SJCRH30 (cell line): Measurements from ENCODE around the gene IRF3. TPM values are rescaled to one million over a fixed set of nuclear protein-coding genes. Genes with fewer than 3 reads are reported as not detected.

Experiments used
- DNase-seq, 2 experiments: peaks; one replicate each; pipeline ENCODE4 v3.0.0-alpha.2; 2015 to 2020
- H3K27ac ChIP-seq: fragments of 250-450 bp; sonication (Bioruptor Pico); 2 replicates; pipeline ENCODE4 v1.5.1; 2020; ENCODE audit warnings: mild to moderate bottlenecking, moderate library complexity
- H3K27me3 ChIP-seq: fragments of 250-450 bp; sonication (Bioruptor Pico); 2 replicates; pipeline ENCODE4 v1.5.1; 2020; ENCODE audit warnings: mild to moderate bottlenecking, moderate library complexity
- H3K36me3 ChIP-seq: fragments of 250-450 bp; sonication (Bioruptor Pico); 2 replicates; pipeline ENCODE4 v1.5.1; 2020; ENCODE audit warnings: mild to moderate bottlenecking, moderate library complexity
- H3K4me1 ChIP-seq: fragments of 250-450 bp; sonication (Bioruptor Pico); 2 replicates; pipeline ENCODE4 v1.5.1; 2020; ENCODE audit warnings: mild to moderate bottlenecking, moderate library complexity
- H3K4me3 ChIP-seq: fragments of 250-450 bp; sonication (Bioruptor Pico); 2 replicates; pipeline ENCODE4 v1.5.1; 2020; ENCODE audit warnings: mild to moderate bottlenecking, moderate library complexity
- H3K9me3 ChIP-seq: fragments of 250-450 bp; sonication (Bioruptor Pico); replicated peaks from 2 replicates; pipeline ENCODE4 v1.5.1; 2020; ENCODE audit warnings: mild to moderate bottlenecking, moderate library complexity
- total RNA-seq: library from RNA; depleted of rRNA; stranded (reverse); fragments of >200 nt; shearing (Covaris generic); gene quantifications from 2 replicates; pipeline ENCODE4 v1.2.3, GENCODE V29; 2014

The IRF3 gene
- total RNA-seq, 1 experiment from 2014 or later = 38.6 TPM

GRCh38 chr19:49651820-49652550 is 13.7 kb downstream of the IRF3 start:
- no peaks in the 10 kb centered on the region for H3K9me3 ChIP-seq
- H3K4me3 ChIP-seq = no peak overlapping the region
- no peak for DNase-seq
- peaks cover 52% of the 10 kb centered on the region for H3K36me3 ChIP-seq
- H3K4me1 ChIP-seq = no peaks in the 10 kb centered on the region
- H3K27ac ChIP-seq = no peak overlapping the region
- H3K27me3 ChIP-seq = no peaks in the 10 kb centered on the region

GRCh38 chr19:49651029-49651819 is 14.4 kb downstream of the IRF3 start:
- no peak for DNase-seq
- Histone ChIP-seq H3K4me1 (no peaks in the 10 kb centered on the region), H3K4me3 (no peak overlapping the region), H3K36me3 (peaks cover 54% of the 10 kb centered on the region), H3K9me3 (no peaks in the 10 kb centered on the region), H3K27me3 (no peaks in the 10 kb centered on the region), H3K27ac (no peak overlapping the region)

GRCh38 chr19:49646586-49646985 is 19.1 kb downstream of the IRF3 start:
- Histone ChIP-seq H3K9me3 (no peaks in the 10 kb centered on the region), H3K4me3 (no peak overlapping the region), H3K36me3 (peaks cover 25% of the 10 kb centered on the region), H3K27me3 (no peaks in the 10 kb centered on the region), H3K27ac (no peak overlapping the region), H3K4me1 (no peaks in the 10 kb centered on the region)
- no peak for DNase-seq

GRCh38 chr19:49645995-49646394 is 19.7 kb downstream of the IRF3 start:
- Histone ChIP-seq H3K36me3 (peaks cover 22% of the 10 kb centered on the region), H3K27me3 (no peaks in the 10 kb centered on the region), H3K27ac (no peak overlapping the region), H3K9me3 (no peaks in the 10 kb centered on the region), H3K4me1 (no peaks in the 10 kb centered on the region), H3K4me3 (no peak overlapping the region)
- no peak for DNase-seq

GRCh38 chr19:49645592-49645991 is 20.1 kb downstream of the IRF3 start:
- H3K27me3 ChIP-seq = no peaks in the 10 kb centered on the region
- no peaks in the 10 kb centered on the region for H3K4me1 ChIP-seq
- no peaks in the 10 kb centered on the region for H3K9me3 ChIP-seq
- H3K36me3 ChIP-seq = peaks cover 22% of the 10 kb centered on the region
- H3K4me3 ChIP-seq = no peak overlapping the region
- no peak overlapping the region for H3K27ac ChIP-seq
- no peak for DNase-seq

- no peak for DNase-seq
- H3K36me3 ChIP-seq = peaks cover 5% of the 10 kb centered on the region; the same call in 1 of the 2 replicates
- no peaks in the 10 kb centered on the region for H3K27me3 ChIP-seq
- no peaks in the 10 kb centered on the region for H3K9me3 ChIP-seq
- H3K4me3 ChIP-seq = no peak overlapping the region
- H3K27ac ChIP-seq = no peak overlapping the region
- H3K4me1 ChIP-seq = no peaks in the 10 kb centered on the region; the same call in 1 of the 2 replicates
Measured at GRCh38 chr19:49643466-49643865, 22.2 kb downstream of the IRF3 start.

- Histone ChIP-seq H3K36me3 (peaks cover 5% of the 10 kb centered on the region; the same call in 1 of the 2 replicates), H3K4me3 (peak overlapping the region; percentile 83), H3K27ac (peak overlapping the region; percentile 99), H3K9me3 (no peaks in the 10 kb centered on the region), H3K4me1 (peaks cover 6% of the 10 kb centered on the region; the same call in 1 of the 2 replicates), H3K27me3 (no peaks in the 10 kb centered on the region)
- DNase-seq = no peak
Measured at GRCh38 chr19:49642492-49643035, 23.1 kb downstream of the IRF3 start.

- peaks cover 1% of the 10 kb centered on the region; the same call in 1 of the 2 replicates for H3K36me3 ChIP-seq
- H3K27me3 ChIP-seq = no peaks in the 10 kb centered on the region
- H3K9me3 ChIP-seq = no peaks in the 10 kb centered on the region
- H3K4me3 ChIP-seq = peak within 1 kb of the TSS; percentile 83
- peak within 1 kb of the TSS; percentile 99 for H3K27ac ChIP-seq
- peaks cover 6% of the 10 kb centered on the region; the same call in 1 of the 2 replicates for H3K4me1 ChIP-seq
- peak; percentile 99 for DNase-seq
Measured at GRCh38 chr19:49641688-49642491, 23.8 kb downstream of the IRF3 start, which contains the start of gene SCAF1. TSS of gene SCAF1 (plus strand) at chr19:49642209. CDS start at chr19:49645027, 2,818 bp downstream.

GRCh38 chr19:49640113-49640898 is 25.4 kb downstream of the IRF3 start, which contains the start of gene RRAS:
TSS of gene RRAS (minus strand) at chr19:49640143. CDS start at chr19:49640098, 45 bp downstream.
- Histone ChIP-seq H3K4me3 (peak within 1 kb of the TSS; percentile 83), H3K4me1 (peaks cover 8% of the 10 kb centered on the region), H3K9me3 (no peaks in the 10 kb centered on the region), H3K27me3 (no peaks in the 10 kb centered on the region), H3K36me3 (no peaks in the 10 kb centered on the region), H3K27ac (peak within 1 kb of the TSS; percentile 99)
- peak; percentile 100 for DNase-seq

GRCh38 chr19:49639401-49640112 is 26.1 kb downstream of the IRF3 start:
- H3K27me3 ChIP-seq = no peaks in the 10 kb centered on the region
- no peaks in the 10 kb centered on the region for H3K9me3 ChIP-seq
- DNase-seq = peak in 1 of 2 experiments; percentile 31
- no peaks in the 10 kb centered on the region for H3K36me3 ChIP-seq
- H3K27ac ChIP-seq = no peak overlapping the region
- H3K4me3 ChIP-seq = peak overlapping the region; percentile 56
- H3K4me1 ChIP-seq = peaks cover 11% of the 10 kb centered on the region

- Histone ChIP-seq H3K36me3 (no peaks in the 10 kb centered on the region), H3K4me3 (no peak overlapping the region), H3K9me3 (no peaks in the 10 kb centered on the region), H3K27ac (no peak overlapping the region), H3K27me3 (no peaks in the 10 kb centered on the region), H3K4me1 (peaks cover 11% of the 10 kb centered on the region)
- peak; percentile 53 to 62 for DNase-seq
Measured at GRCh38 chr19:49637821-49638738, 27.6 kb downstream of the IRF3 start.

GRCh38 chr19:49636233-49636932 is 29.3 kb downstream of the IRF3 start:
- DNase-seq = no peak
- Histone ChIP-seq H3K36me3 (no peaks in the 10 kb centered on the region), H3K4me3 (no peak overlapping the region), H3K27me3 (no peaks in the 10 kb centered on the region), H3K27ac (no peak overlapping the region), H3K9me3 (no peaks in the 10 kb centered on the region), H3K4me1 (peaks cover 11% of the 10 kb centered on the region)
